ENCODE results near the gene FGL2. TPM values are rescaled to one million over a fixed set of nuclear protein-coding genes. Genes with fewer than 3 reads are reported as not detected.
"Not testable (repeated sequence)": the region's sequence is repeated elsewhere in the genome, so short reads cannot be mapped to it uniquely, and the experiment has no call there.

The FGL2 gene
- total and polyA plus RNA-seq, 2 of the 4 experiments (the other 2 are of a cell fraction): 0.32 to 1.3 TPM

DNA sequence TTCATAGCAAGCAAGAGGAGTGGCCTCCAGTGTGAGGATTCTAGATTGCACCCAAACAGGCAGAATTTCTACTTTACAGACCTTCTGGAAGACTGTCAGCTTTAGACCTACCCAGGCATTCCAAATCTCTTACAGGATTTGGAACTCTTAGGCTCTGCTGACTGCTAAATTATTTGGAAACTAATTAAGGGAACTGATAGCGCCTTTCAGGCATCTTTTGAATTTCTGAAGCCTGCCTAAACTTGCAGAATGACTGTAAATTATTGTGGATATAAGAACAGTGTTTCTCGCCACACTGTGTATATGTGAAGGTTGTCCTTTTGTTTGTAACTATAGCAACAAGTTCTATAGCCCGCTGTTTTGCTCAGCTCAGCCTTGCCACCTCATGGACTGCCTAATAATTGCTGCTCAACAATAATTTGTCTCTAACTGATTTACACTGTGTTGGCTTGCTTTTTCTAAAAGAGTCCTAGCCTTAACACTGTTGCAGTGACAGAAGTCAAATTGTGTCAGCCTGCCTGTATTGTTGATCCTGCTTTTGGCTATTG lies 44.6 kb downstream of the FGL2 start:
- DNase-seq; in situ Hi-C loops (cut with MboI; ENCODE audit: low sequenced_read_pairs); H3K18ac ChIP-seq (ENCODE audit: low read depth, low read length); H3K9ac ChIP-seq (ENCODE audit: low read depth, low read length); dilution Hi-C loops (cut with HindIII; ENCODE audit: low sequenced_read_pairs, unreplicated experiment); H2AK9ac ChIP-seq (replicated peaks; ENCODE audit: low read depth, low read length, poor library complexity); POLR2A ChIA-PET (ENCODE audit: unreplicated experiment); H3K4me3 ChIP-seq (ENCODE audit: insufficient read depth, low read depth, low read length); H3K79me1 ChIP-seq (ENCODE audit: low read depth in 1 of 2, low read length in 2 of 2); H3K4me2 ChIP-seq (ENCODE audit: low read depth, low read length); H3K14ac ChIP-seq (replicated peaks; ENCODE audit: low read depth, low read length); H3K36me3 ChIP-seq (ENCODE audit: control insufficient read depth, insufficient read depth, low read length); BruUV-seq (replicated peaks); H3K9me3 ChIP-seq (ENCODE audit: control insufficient read depth, insufficient read depth, low read length); H2BK15ac ChIP-seq (ENCODE audit: low read depth, low read length); H2AFZ ChIP-seq (replicated peaks; ENCODE audit: low read length, poor library complexity); H4K20me1 ChIP-seq (ENCODE audit: insufficient read depth, low read length); H2BK5ac ChIP-seq (ENCODE audit: low read depth, low read length, poor library complexity, severe bottlenecking); H3K56ac ChIP-seq (ENCODE audit: extremely low read depth, insufficient read depth, low read length); H3K27me3 ChIP-seq (ENCODE audit: control insufficient read depth, insufficient read depth, low read length); H4K5ac ChIP-seq (ENCODE audit: low read depth, low read length); H3K9me1 ChIP-seq (ENCODE audit: insufficient read depth, low read length); intact Hi-C loops (cut with micrococcal nuclease); CTCF ChIA-PET: not testable (repeated sequence)
- peak; percentile 47 for ATAC-seq (ENCODE audit: low read depth)
- 0 out of 4 replicates have a peak overlapping the region, but pooled peaks of 1 of the 2 experiments have one; percentile 40 for H4K8ac ChIP-seq (ENCODE audit: low read depth in 2 of 2, low read length in 2 of 2)
- no CpG with 5 or more reads among the region's 3 CpGs for whole genome bisulfite sequencing, 2 experiments (ENCODE audit: extremely low coverage in 2 of 2, insufficient read length in 1 of 2)
- H3K27ac ChIP-seq (ENCODE audit: insufficient read depth, low read length): peak overlapping the region; percentile 32; the same call in 1 of the 2 replicates
- H2BK20ac ChIP-seq (ENCODE audit: low read depth, low read length): peak overlapping the region; percentile 80
- H2BK120ac ChIP-seq (ENCODE audit: low read depth, low read length): peak overlapping the region; percentile 62
- peak overlapping the region; percentile 46; the same call in 1 of the 2 replicates for H3K4ac ChIP-seq (ENCODE audit: low read depth, low read length)
- peaks cover 10% of the 10 kb centered on the region for H3K4me1 ChIP-seq (ENCODE audit: control insufficient read depth, insufficient read depth, low read length)
- peak overlapping the region; percentile 66; the same call in 1 of the 2 replicates for H3K23ac ChIP-seq (ENCODE audit: low read depth, low read length)
- peak overlapping the region; percentile 55; the same call in 1 of the 2 replicates for H4K91ac ChIP-seq (ENCODE audit: insufficient read depth, low read depth, low read length)
- peak overlapping the region; percentile 70; the same call in 1 of the 2 replicates for H2AK5ac ChIP-seq (ENCODE audit: low read depth, low read length)

- H3K9ac ChIP-seq (ENCODE audit: low read depth, low read length); H3K27ac ChIP-seq (ENCODE audit: insufficient read depth, low read length); H3K56ac ChIP-seq (ENCODE audit: extremely low read depth, insufficient read depth, low read length); H3K27me3 ChIP-seq (ENCODE audit: control insufficient read depth, insufficient read depth, low read length); H3K36me3 ChIP-seq (ENCODE audit: control insufficient read depth, insufficient read depth, low read length); in situ Hi-C loops (cut with MboI; ENCODE audit: low sequenced_read_pairs); CTCF ChIA-PET; BruUV-seq (replicated peaks); H3K4me1 ChIP-seq (ENCODE audit: control insufficient read depth, insufficient read depth, low read length); ATAC-seq (ENCODE audit: low read depth); H3K4me3 ChIP-seq (ENCODE audit: insufficient read depth, low read depth, low read length); H3K9me1 ChIP-seq (ENCODE audit: insufficient read depth, low read length); H2BK20ac ChIP-seq (ENCODE audit: low read depth, low read length); H2AFZ ChIP-seq (replicated peaks; ENCODE audit: low read length, poor library complexity); H4K5ac ChIP-seq (ENCODE audit: low read depth, low read length); dilution Hi-C loops (cut with HindIII; ENCODE audit: low sequenced_read_pairs, unreplicated experiment); H3K14ac ChIP-seq (replicated peaks; ENCODE audit: low read depth, low read length); H3K9me3 ChIP-seq (ENCODE audit: control insufficient read depth, insufficient read depth, low read length); H4K20me1 ChIP-seq (ENCODE audit: insufficient read depth, low read length); H2BK15ac ChIP-seq (ENCODE audit: low read depth, low read length); intact Hi-C loops (cut with micrococcal nuclease); POLR2A ChIA-PET (ENCODE audit: unreplicated experiment); H3K23ac ChIP-seq (ENCODE audit: low read depth, low read length); H3K4ac ChIP-seq (ENCODE audit: low read depth, low read length); H3K79me1 ChIP-seq (ENCODE audit: low read depth in 1 of 2, low read length in 2 of 2); H2BK5ac ChIP-seq (ENCODE audit: low read depth, low read length, poor library complexity, severe bottlenecking); H2AK5ac ChIP-seq (ENCODE audit: low read depth, low read length); H4K91ac ChIP-seq (ENCODE audit: insufficient read depth, low read depth, low read length); H2AK9ac ChIP-seq (replicated peaks; ENCODE audit: low read depth, low read length, poor library complexity); H4K8ac ChIP-seq (ENCODE audit: low read depth in 2 of 2, low read length in 2 of 2); H3K4me2 ChIP-seq (ENCODE audit: low read depth, low read length): not testable (repeated sequence)
- Histone ChIP-seq H2BK120ac (ENCODE audit: low read depth, low read length) (0 out of 2 replicates have a peak overlapping the region, but pooled peaks have one; percentile 46), H3K18ac (ENCODE audit: low read depth, low read length) (peak overlapping the region; percentile 27; the same call in 1 of the 2 replicates)
- peak; percentile 25 for DNase-seq
These were observed 47.4 kb downstream of the FGL2 start for GRCh38 chr7:77152232-77152631.

All from IMR-90 (cell line).